HepG2 (cell line): ENCODE measurements around the gene TXNDC11. TPM values are rescaled to one million over a fixed set of nuclear protein-coding genes. Genes with fewer than 3 reads are reported as not detected.

Experiments
- AHR ChIP-seq: IDR thresholded peaks from 2 replicates; pipeline ENCODE4 v1.6.1; 2018; ENCODE audit warnings: missing genetic modification reagents, missing compliant biosample characterization
- CHD4 ChIP-seq: fragments of 200-600 bp; sonication (generic); IDR thresholded peaks from 2 replicates; pipeline ENCODE4 v1.7.0; 2017; ENCODE audit warnings: mild to moderate bottlenecking, low read length, borderline replicate concordance
- DRAP1 ChIP-seq: IDR thresholded peaks from 2 replicates; pipeline ENCODE4 v1.6.1; 2016; ENCODE audit warnings: missing genetic modification reagents, missing compliant biosample characterization
- KLF15 ChIP-seq: sonication (generic); formaldehyde crosslinking; IDR thresholded peaks from 2 replicates; pipeline ENCODE4 v1.8.1; 2023; ENCODE audit warnings: borderline replicate concordance, mild to moderate bottlenecking, inconsistent platforms, missing genetic modification reagents, mixed read lengths
- NCOA1 ChIP-seq: sonication (generic); formaldehyde crosslinking; IDR thresholded peaks from 2 replicates; pipeline ENCODE4 v1.9.0; 2021; ENCODE audit warnings: missing genetic modification reagents
- RAD51 ChIP-seq: fragments of 450-650 bp; IDR thresholded peaks from 2 replicates; pipeline ENCODE4 v1.6.1; 2016; ENCODE audit warnings: borderline replicate concordance
- STAT6 ChIP-seq: sonication (generic); formaldehyde crosslinking; IDR thresholded peaks from 2 replicates; pipeline ENCODE4 v1.4.0; 2020; ENCODE audit warnings: missing genetic modification reagents, mild to moderate bottlenecking, borderline replicate concordance
- ZBTB42 ChIP-seq: sonication (generic); formaldehyde crosslinking; IDR thresholded peaks from 2 replicates; pipeline ENCODE4 v1.5.0; 2020; ENCODE audit warnings: mild to moderate bottlenecking, missing genetic modification reagents
- ZNF639 ChIP-seq: conservative IDR thresholded peaks from 2 replicates; pipeline ENCODE4 v1.6.1; 2018; ENCODE audit warnings: missing genetic modification reagents
- ZSCAN30 ChIP-seq: sonication (generic); formaldehyde crosslinking; IDR thresholded peaks from 2 replicates; pipeline ENCODE4 v1.5.0; 2020; ENCODE audit warnings: mild to moderate bottlenecking, missing genetic modification reagents
- ZSCAN9 ChIP-seq: IDR thresholded peaks from 2 replicates; pipeline ENCODE4 v1.6.1; 2016; ENCODE audit warnings: borderline replicate concordance
- polyA plus RNA-seq, 8 experiments: library from polyadenylated mRNA; depleted of rRNA in 3 of 8; stranded (reverse) in 7 of 8; unstranded in 1 of 8; fragments of >200 nt; fragmentation: Illumina TruSeq in 4 of 8; extraction: Trizol in 4 of 8; gene quantifications; 2 replicates each; pipeline versions ENCODE4 v1.2.1 to v1.2.3, GENCODE V29; 2011 to 2016; ENCODE audit warnings: low read depth in 4 of 8, missing spikeins in 1 of 8, mixed read lengths in 1 of 8; ENCODE audit not compliant: insufficient read depth in 1 of 8
- total RNA-seq, 5 experiments: library from RNA; depleted of rRNA; stranded (reverse); fragments of >200 nt; fragmentation: Illumina TruSeq; extraction: Trizol; gene quantifications; 2 replicates each; pipeline ENCODE4 v1.2.3, GENCODE V29; 2016; ENCODE audit warnings: low read depth in 1 of 5
- TF ChIP-seq, protein P1 (sequence below): sonication (generic); formaldehyde crosslinking; IDR thresholded peaks from 2 replicates; pipeline ENCODE4 v1.4.0; 2020; ENCODE audit warnings: mild to moderate bottlenecking, missing genetic modification reagents
- TF ChIP-seq, protein P2 (sequence below): sonication (generic); formaldehyde crosslinking; IDR thresholded peaks from 2 replicates; pipeline ENCODE4 v1.4.0; 2020; ENCODE audit warnings: mild to moderate bottlenecking, missing genetic modification reagents

TXNDC11 gene
- total and polyA plus RNA-seq, 2 of the 13 experiments (the other 11 are each of a cell fraction or from before 2014, with no cell fraction given) = 74.9 to 123 TPM

DNA sequence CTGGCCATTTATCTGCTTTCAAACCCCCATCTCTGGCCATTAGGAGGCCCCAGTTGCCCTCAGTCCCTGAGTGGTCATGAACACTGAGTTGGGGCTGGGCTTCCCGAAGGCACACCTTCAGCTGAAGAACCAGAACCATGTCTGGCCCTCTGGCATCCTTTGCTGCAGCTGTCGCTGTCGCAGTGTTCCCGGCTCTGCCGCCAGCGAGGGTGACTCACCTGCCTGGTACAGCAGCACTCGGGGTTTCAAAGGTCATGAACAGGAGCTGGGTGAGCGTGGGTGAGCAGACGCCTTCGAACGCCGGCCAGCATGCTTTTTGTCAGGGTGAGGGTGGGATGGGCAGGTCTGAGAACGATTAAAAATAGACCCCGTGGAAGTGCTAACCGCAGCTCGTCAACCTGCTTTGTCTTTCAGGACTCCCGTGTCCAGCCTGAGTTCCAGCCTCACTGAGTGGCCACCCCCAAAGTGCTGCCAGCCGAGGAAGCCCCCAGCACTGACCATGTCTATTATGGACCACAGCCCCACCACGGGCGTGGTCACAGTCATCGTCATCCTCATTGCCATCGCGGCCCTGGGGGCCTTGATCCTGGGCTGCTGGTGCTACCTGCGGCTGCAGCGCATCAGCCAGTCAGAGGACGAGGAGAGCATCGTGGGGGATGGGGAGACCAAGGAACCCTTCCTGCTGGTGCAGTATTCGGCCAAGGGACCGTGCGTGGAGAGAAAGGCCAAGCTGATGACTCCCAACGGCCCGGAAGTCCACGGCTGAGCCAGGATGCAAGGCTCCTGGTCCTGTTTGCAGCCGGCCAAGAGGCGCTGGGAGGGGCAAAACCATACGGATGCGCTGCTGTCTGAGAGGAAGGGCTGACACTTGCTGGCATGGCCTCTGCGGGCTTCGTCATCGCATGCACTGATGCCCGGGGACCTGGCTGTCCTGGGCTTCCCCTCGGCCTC, 66.8 kb downstream of the TXNDC11 start (continued):
- TF ChIP-seq, protein P1, sequence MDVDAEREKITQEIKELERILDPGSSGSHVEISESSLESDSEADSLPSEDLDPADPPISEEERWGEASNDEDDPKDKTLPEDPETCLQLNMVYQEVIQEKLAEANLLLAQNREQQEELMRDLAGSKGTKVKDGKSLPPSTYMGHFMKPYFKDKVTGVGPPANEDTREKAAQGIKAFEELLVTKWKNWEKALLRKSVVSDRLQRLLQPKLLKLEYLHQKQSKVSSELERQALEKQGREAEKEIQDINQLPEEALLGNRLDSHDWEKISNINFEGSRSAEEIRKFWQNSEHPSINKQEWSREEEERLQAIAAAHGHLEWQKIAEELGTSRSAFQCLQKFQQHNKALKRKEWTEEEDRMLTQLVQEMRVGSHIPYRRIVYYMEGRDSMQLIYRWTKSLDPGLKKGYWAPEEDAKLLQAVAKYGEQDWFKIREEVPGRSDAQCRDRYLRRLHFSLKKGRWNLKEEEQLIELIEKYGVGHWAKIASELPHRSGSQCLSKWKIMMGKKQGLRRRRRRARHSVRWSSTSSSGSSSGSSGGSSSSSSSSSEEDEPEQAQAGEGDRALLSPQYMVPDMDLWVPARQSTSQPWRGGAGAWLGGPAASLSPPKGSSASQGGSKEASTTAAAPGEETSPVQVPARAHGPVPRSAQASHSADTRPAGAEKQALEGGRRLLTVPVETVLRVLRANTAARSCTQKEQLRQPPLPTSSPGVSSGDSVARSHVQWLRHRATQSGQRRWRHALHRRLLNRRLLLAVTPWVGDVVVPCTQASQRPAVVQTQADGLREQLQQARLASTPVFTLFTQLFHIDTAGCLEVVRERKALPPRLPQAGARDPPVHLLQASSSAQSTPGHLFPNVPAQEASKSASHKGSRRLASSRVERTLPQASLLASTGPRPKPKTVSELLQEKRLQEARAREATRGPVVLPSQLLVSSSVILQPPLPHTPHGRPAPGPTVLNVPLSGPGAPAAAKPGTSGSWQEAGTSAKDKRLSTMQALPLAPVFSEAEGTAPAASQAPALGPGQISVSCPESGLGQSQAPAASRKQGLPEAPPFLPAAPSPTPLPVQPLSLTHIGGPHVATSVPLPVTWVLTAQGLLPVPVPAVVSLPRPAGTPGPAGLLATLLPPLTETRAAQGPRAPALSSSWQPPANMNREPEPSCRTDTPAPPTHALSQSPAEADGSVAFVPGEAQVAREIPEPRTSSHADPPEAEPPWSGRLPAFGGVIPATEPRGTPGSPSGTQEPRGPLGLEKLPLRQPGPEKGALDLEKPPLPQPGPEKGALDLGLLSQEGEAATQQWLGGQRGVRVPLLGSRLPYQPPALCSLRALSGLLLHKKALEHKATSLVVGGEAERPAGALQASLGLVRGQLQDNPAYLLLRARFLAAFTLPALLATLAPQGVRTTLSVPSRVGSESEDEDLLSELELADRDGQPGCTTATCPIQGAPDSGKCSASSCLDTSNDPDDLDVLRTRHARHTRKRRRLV (CRISPR knock-in tag) = no peak
- TF ChIP-seq ZNF639 (CRISPR knock-in tag) (no peak; the same call in 1 of the 2 replicates), CHD4 (no peak), KLF15 (no peak), ZSCAN9 (CRISPR knock-in tag) (peak; percentile 62; the same call in 1 of the 2 replicates), RAD51 (no peak), ZSCAN30 (CRISPR knock-in tag) (no peak), ZBTB42 (CRISPR knock-in tag) (no peak), AHR (CRISPR knock-in tag) (0 out of 2 replicates have a peak, but pooled peaks have one; percentile 72), NCOA1 (CRISPR knock-in tag) (no peak), DRAP1 (CRISPR knock-in tag) (peak; percentile 45; the same call in 1 of the 2 replicates), STAT6 (CRISPR knock-in tag) (no peak)
- TF ChIP-seq, protein P2, sequence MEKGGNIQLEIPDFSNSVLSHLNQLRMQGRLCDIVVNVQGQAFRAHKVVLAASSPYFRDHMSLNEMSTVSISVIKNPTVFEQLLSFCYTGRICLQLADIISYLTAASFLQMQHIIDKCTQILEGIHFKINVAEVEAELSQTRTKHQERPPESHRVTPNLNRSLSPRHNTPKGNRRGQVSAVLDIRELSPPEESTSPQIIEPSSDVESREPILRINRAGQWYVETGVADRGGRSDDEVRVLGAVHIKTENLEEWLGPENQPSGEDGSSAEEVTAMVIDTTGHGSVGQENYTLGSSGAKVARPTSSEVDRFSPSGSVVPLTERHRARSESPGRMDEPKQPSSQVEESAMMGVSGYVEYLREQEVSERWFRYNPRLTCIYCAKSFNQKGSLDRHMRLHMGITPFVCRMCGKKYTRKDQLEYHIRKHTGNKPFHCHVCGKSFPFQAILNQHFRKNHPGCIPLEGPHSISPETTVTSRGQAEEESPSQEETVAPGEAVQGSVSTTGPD (CRISPR knock-in tag) = no peak
